Glutamatergic neuron (in vitro differentiated cells): Measurements from ENCODE around the gene BIRC6. TPM values are rescaled to one million over a fixed set of nuclear protein-coding genes. Genes with fewer than 3 reads are reported as not detected.

Experiments
- DNase-seq: peaks from one replicate; pipeline ENCODE4 v3.0.0; 2022
- H3K27ac Mint-ChIP-seq: one replicate; pipeline ENCODE4 v1.8.0; 2020; ENCODE audit warnings: mild to moderate bottlenecking, mixed read lengths, inconsistent platforms; ENCODE audit not compliant: unreplicated experiment
- H3K27me3 Mint-ChIP-seq: one replicate; pipeline ENCODE4 v1.8.0; 2020; ENCODE audit warnings: mild to moderate bottlenecking, moderate library complexity, mixed read lengths, inconsistent platforms; ENCODE audit not compliant: unreplicated experiment
- H3K36me3 Mint-ChIP-seq: one replicate; pipeline ENCODE4 v1.8.0; 2020; ENCODE audit warnings: mild to moderate bottlenecking, mixed read lengths, inconsistent platforms; ENCODE audit not compliant: unreplicated experiment
- H3K4me1 Mint-ChIP-seq: one replicate; pipeline ENCODE4 v1.8.0; 2020; ENCODE audit warnings: mild to moderate bottlenecking, low read depth, mixed read lengths, inconsistent platforms; ENCODE audit not compliant: unreplicated experiment
- H3K4me3 Mint-ChIP-seq: one replicate; pipeline ENCODE4 v1.8.0; 2020; ENCODE audit warnings: mild to moderate bottlenecking, mixed read lengths, inconsistent platforms; ENCODE audit not compliant: unreplicated experiment
- H3K9me3 Mint-ChIP-seq: one replicate; pipeline ENCODE4 v1.8.0; 2020; ENCODE audit warnings: mild to moderate bottlenecking, moderate library complexity, mixed read lengths, inconsistent platforms; ENCODE audit not compliant: unreplicated experiment
- total RNA-seq: library from RNA; stranded (reverse); fragmentation: NEBNext Ultra II Directional; extraction: Animal tissue kit (Norgen Biotek cat#: 25700); gene quantifications from one replicate; pipeline ENCODE4 v1.2.1, GENCODE V29; 2021; ENCODE audit not compliant: unreplicated experiment
- TF ChIP-seq, protein P1 (sequence below): fragments of 200-600 bp; sonication (generic); IDR thresholded peaks from one replicate; pipeline ENCODE4 v1.5.0; 2021; ENCODE audit not compliant: partially characterized antibody, unreplicated experiment

The BIRC6 gene
- total RNA-seq, 1 donor from 2014 or later = 124 TPM

GRCh38 chr2:32626639-32627221 lies 269.9 kb downstream of the BIRC6 start:
- H3K27ac Mint-ChIP-seq = no peak overlapping the region
- no peak overlapping the region for H3K4me3 Mint-ChIP-seq
- no peak for DNase-seq
- H3K36me3 Mint-ChIP-seq = no peaks in the 10 kb centered on the region
- H3K27me3 Mint-ChIP-seq = peaks cover 8% of the 10 kb centered on the region
- H3K4me1 Mint-ChIP-seq = no peaks in the 10 kb centered on the region
- TF ChIP-seq, protein P1, sequence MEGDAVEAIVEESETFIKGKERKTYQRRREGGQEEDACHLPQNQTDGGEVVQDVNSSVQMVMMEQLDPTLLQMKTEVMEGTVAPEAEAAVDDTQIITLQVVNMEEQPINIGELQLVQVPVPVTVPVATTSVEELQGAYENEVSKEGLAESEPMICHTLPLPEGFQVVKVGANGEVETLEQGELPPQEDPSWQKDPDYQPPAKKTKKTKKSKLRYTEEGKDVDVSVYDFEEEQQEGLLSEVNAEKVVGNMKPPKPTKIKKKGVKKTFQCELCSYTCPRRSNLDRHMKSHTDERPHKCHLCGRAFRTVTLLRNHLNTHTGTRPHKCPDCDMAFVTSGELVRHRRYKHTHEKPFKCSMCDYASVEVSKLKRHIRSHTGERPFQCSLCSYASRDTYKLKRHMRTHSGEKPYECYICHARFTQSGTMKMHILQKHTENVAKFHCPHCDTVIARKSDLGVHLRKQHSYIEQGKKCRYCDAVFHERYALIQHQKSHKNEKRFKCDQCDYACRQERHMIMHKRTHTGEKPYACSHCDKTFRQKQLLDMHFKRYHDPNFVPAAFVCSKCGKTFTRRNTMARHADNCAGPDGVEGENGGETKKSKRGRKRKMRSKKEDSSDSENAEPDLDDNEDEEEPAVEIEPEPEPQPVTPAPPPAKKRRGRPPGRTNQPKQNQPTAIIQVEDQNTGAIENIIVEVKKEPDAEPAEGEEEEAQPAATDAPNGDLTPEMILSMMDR = no peak
- H3K9me3 Mint-ChIP-seq = peaks cover 3% of the 10 kb centered on the region

DNA sequence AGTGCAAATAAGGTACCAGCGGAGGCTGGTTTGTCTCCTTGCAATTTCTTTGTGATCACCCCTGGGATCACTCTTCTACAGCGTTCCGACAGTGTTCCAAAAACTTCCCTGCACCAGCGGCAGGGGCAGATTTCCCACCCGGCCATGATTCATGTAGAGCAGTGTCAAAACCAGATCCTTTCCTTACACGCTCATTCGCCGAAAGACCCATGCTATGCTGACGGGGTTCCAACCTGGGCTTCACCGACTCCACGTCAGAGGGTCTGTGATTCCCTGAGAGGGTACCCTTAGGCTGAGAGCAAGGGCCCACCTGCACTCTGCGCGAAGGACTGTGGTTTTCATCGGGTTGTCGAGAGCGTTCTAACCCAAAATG lies 270.6 kb downstream of the BIRC6 start:
- peak; percentile 40 for DNase-seq
- Mint-ChIP-seq H3K4me1 (no peaks in the 10 kb centered on the region), H3K27ac (peak overlapping the region; percentile 70)

GRCh38 chr2:32627814-32628579 lies 271.2 kb downstream of the BIRC6 start, which contains the start of gene TTC27:
Gene TTC27 (plus strand): TSS chr2:32628050. CDS start chr2:32628293, 243 bp downstream.
- TF ChIP-seq, protein P1 = peak; percentile 8
- H3K36me3 Mint-ChIP-seq = no peaks in the 10 kb centered on the region
- H3K9me3 Mint-ChIP-seq = no peaks in the 10 kb centered on the region
- H3K4me3 Mint-ChIP-seq = peak within 1 kb of the TSS; percentile 98
- peaks cover 8% of the 10 kb centered on the region for H3K27me3 Mint-ChIP-seq
- no peaks in the 10 kb centered on the region for H3K4me1 Mint-ChIP-seq
- peak within 1 kb of the TSS; percentile 70 for H3K27ac Mint-ChIP-seq
- peak; percentile 92 for DNase-seq

More for the DNA sequence above, 270.6 kb downstream of the BIRC6 start:
- TF ChIP-seq, protein P1 = peak; percentile 32
- H3K9me3 Mint-ChIP-seq = peaks cover 3% of the 10 kb centered on the region
- peak overlapping the region; percentile 98 for H3K4me3 Mint-ChIP-seq
- H3K27me3 Mint-ChIP-seq = peaks cover 8% of the 10 kb centered on the region
- H3K36me3 Mint-ChIP-seq = no peaks in the 10 kb centered on the region

DNA sequence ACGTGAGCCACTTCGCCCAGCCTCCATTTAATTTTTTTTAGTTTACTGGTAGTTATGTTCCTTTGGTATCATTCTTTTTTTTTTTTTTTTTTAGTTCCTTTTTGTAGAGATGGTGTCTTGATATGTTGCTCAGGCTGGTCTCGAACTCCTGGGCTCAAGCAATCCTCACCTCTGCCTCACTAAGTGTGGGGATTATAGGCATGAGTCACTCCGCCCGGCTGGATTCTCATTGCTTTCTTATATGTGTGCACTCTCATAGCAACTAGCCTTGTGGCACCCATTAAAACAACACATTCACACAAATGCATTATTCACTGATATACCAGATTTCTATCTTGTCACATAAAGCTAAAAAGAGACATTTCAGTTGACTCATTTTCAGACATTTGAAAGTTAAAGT lies 275.3 kb downstream of the BIRC6 start:
- DNase-seq = no peak
- no peaks in the 10 kb centered on the region for H3K9me3 Mint-ChIP-seq

More for the DNA sequence above, 275.3 kb downstream of the BIRC6 start:
- H3K4me1 Mint-ChIP-seq = no peaks in the 10 kb centered on the region
- H3K36me3 Mint-ChIP-seq = no peaks in the 10 kb centered on the region
- H3K4me3 Mint-ChIP-seq = no peak overlapping the region
- TF ChIP-seq, protein P1 = no peak
- peaks cover 7% of the 10 kb centered on the region for H3K27me3 Mint-ChIP-seq
- no peak overlapping the region for H3K27ac Mint-ChIP-seq
